ENCODE measurements around the gene MBP. TPM values are rescaled to one million over a fixed set of nuclear protein-coding genes. Genes with fewer than 3 reads are reported as not detected.

MBP gene
- total and polyA plus RNA-seq, 2 of the 13 experiments (the other 11 are each of a cell fraction or from before 2014, with no cell fraction given): 5.0 to 8.5 TPM

DNA sequence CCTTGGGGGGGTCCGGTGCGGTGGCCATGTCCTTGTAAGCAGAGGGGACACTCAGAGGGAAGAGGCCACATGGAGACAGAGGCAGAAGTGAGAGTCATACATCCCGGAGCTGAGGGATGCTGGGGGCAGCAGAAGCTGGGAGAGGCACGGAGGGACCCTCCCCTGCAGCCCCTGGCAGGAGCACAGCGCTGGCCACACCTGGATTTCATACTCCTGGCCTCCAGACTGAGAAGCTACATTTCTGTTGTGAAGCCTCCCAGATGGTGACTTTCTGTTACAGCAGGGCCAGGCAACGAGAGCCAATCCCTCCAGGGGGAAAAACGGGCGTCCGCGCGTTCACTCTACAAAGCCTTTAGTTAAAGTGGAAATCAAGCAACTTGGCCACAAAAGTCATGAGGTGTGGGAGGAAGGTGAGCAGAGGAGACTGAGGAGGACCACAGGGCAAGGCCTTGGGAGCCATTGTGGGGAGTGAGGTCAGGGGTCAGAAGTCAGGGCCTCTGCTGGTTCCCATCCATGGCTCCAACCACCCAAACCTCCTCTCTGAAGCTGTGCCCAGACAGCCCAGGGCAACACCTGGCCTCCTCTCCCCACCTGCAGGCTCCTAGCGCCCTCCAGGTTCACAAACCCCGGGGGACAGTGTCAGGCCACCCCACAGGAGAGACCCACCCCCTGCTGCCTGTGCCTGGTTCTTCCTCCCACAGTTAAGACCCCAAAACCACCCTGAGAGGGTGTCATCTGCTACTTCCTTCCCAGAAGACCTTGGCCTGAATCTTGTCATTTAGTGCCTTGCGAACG is 4.5 kb upstream of the MBP start:
- Histone ChIP-seq H3K36me3 (replicated peaks in 1 of 2; ENCODE audit: control insufficient read depth in 1 of 2, insufficient read depth in 2 of 2, low read length in 2 of 2) (no peaks in the 10 kb centered on the region), H3K27ac (ENCODE audit: extremely low read length, insufficient read depth, low read length) (no peak overlapping the region), H3K4me2 (ENCODE audit: low read depth, low read length) (no peak overlapping the region), H3K79me2 (ENCODE audit: insufficient read depth, low read length) (no peaks in the 10 kb centered on the region), H3K27me3 (ENCODE audit: control insufficient read depth in 1 of 2, insufficient read depth in 2 of 2, low read length in 2 of 2) (peaks cover 4 to 41% of the 10 kb centered on the region in 2 experiments; a peak in 4 of 5 replicates), H3K9ac (ENCODE audit: insufficient read depth, low read depth, low read length) (no peak overlapping the region), H2AFZ (ENCODE audit: low read length) (no peak overlapping the region), H3K4me3 (replicated peaks in 1 of 3; ENCODE audit: insufficient read depth in 1 of 3, low read depth in 2 of 3, low read length in 3 of 3) (no peak overlapping the region), H3K9me3 (ENCODE audit: low read length) (no peaks in the 10 kb centered on the region), H4K20me1 (ENCODE audit: insufficient read depth, low read length) (no peaks in the 10 kb centered on the region), H3K4me1 (ENCODE audit: insufficient read depth, low read length) (peaks cover 22% of the 10 kb centered on the region)
- in situ Hi-C loops (cut with HindIII; ENCODE audit: extremely low pct_ligation_motif_present, low pct_unique_long_range_greater_than_20kb) (no loop called here), intact Hi-C loops (cut with micrococcal nuclease; ENCODE audit: unreplicated experiment) (no loop called here)
- 51% methylated on average over 11 of the region's 15 CpGs for WGBS (ENCODE audit: low lambda C conversion rate)
- DNase-seq (ENCODE audit: low spot score) (no peak), FAIRE-seq (no peak), ATAC-seq (no peak)
- POLR2A ChIA-PET: no interaction called here
- TF ChIP-seq TBP (CRISPR knock-in tag; IDR thresholded peaks at IDR 0.05) (no peak), EEA1 (CRISPR knock-in tag; IDR thresholded peaks at IDR 0.05; ENCODE audit: borderline replicate concordance) (no peak), RCOR2 (CRISPR knock-in tag; IDR thresholded peaks at IDR 0.05) (no peak), SIX4 (CRISPR knock-in tag; IDR thresholded peaks at IDR 0.05) (no peak), SPEN (CRISPR knock-in tag; IDR thresholded peaks at IDR 0.05; ENCODE audit: low read depth) (no peak), ISX (CRISPR knock-in tag; conservative IDR thresholded peaks at IDR 0.05) (no peak), MEIS2 (CRISPR knock-in tag; IDR thresholded peaks at IDR 0.05) (no peak), ZNF556 (CRISPR knock-in tag; IDR thresholded peaks at IDR 0.05; ENCODE audit: borderline replicate concordance) (no peak), HHEX (CRISPR knock-in tag; IDR thresholded peaks at IDR 0.05) (no peak), MIXL1 (CRISPR knock-in tag; IDR thresholded peaks at IDR 0.05) (no peak), HDAC1 (CRISPR knock-in tag; IDR thresholded peaks at IDR 0.05) (no peak), NONO (IDR thresholded peaks at IDR 0.05) (no peak), NONO (CRISPR knock-in tag; conservative IDR thresholded peaks at IDR 0.05) (no peak), CENPX (CRISPR knock-in tag; IDR thresholded peaks at IDR 0.05) (no peak), HNRNPUL1 (IDR thresholded peaks at IDR 0.05; ENCODE audit: low read depth, low read length) (no peak), GPN1 (CRISPR knock-in tag; IDR thresholded peaks at IDR 0.05; ENCODE audit: borderline replicate concordance) (no peak)
- TF ChIP-seq, protein P1, sequence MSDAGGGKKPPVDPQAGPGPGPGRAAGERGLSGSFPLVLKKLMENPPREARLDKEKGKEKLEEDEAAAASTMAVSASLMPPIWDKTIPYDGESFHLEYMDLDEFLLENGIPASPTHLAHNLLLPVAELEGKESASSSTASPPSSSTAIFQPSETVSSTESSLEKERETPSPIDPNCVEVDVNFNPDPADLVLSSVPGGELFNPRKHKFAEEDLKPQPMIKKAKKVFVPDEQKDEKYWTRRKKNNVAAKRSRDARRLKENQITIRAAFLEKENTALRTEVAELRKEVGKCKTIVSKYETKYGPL (CRISPR knock-in tag; IDR thresholded peaks at IDR 0.05): no peak
- CTCF ChIA-PET (ENCODE audit: low intra/inter-chr PET ratio, low total read pairs): no interaction called here
- no TSS peak for BruUV-seq (replicated peaks)

Measured in HepG2 (cell line).